ENCODE data around the gene RFX8.

The RFX8 gene

GRCh38 chr2:101502095-101502494 is 27.2 kb upstream of the RFX8 start:
- no peak for DNase-seq (ENCODE audit: low spot score)
- in situ Hi-C loops (cut with MboI; ENCODE audit: low sequenced_read_pairs, unreplicated experiment), result no loop called here
- no peak for TF ChIP-seq CTCF (IDR thresholded peaks at IDR 0.05; ENCODE audit: borderline replicate concordance, control extremely low read depth, extremely low read depth, insufficient read depth, missing control alignments)

GRCh38 chr2:101501443-101501842 is 26.5 kb upstream of the RFX8 start:
- in situ Hi-C loops (cut with MboI; ENCODE audit: low sequenced_read_pairs, unreplicated experiment), result no loop called here
- TF ChIP-seq CTCF (IDR thresholded peaks at IDR 0.05; ENCODE audit: borderline replicate concordance, control extremely low read depth, extremely low read depth, insufficient read depth, missing control alignments), result no peak
- DNase-seq (ENCODE audit: low spot score), result no peak

GRCh38 chr2:101500860-101501259 is 25.9 kb upstream of the RFX8 start:
- in situ Hi-C loops (cut with MboI; ENCODE audit: low sequenced_read_pairs, unreplicated experiment), result no loop called here
- TF ChIP-seq CTCF (IDR thresholded peaks at IDR 0.05; ENCODE audit: borderline replicate concordance, control extremely low read depth, extremely low read depth, insufficient read depth, missing control alignments), result no peak
- DNase-seq (ENCODE audit: low spot score), result no peak

- DNase-seq (ENCODE audit: low spot score), result no peak
- no peak for TF ChIP-seq CTCF (IDR thresholded peaks at IDR 0.05; ENCODE audit: borderline replicate concordance, control extremely low read depth, extremely low read depth, insufficient read depth, missing control alignments)
- in situ Hi-C loops (cut with MboI; ENCODE audit: low sequenced_read_pairs, unreplicated experiment), result no loop called here
Observed at GRCh38 chr2:101500180-101500579, 25.3 kb upstream of the RFX8 start.

- TF ChIP-seq CTCF (IDR thresholded peaks at IDR 0.05; ENCODE audit: borderline replicate concordance, control extremely low read depth, extremely low read depth, insufficient read depth, missing control alignments), result no peak
- DNase-seq (ENCODE audit: low spot score), result no peak
- in situ Hi-C loops (cut with MboI; ENCODE audit: low sequenced_read_pairs, unreplicated experiment), result no loop called here
Observed at GRCh38 chr2:101496279-101496678, 21.4 kb upstream of the RFX8 start.

GRCh38 chr2:101492936-101493473 is 18.1 kb upstream of the RFX8 start:
- no peak for TF ChIP-seq CTCF (IDR thresholded peaks at IDR 0.05; ENCODE audit: borderline replicate concordance, control extremely low read depth, extremely low read depth, insufficient read depth, missing control alignments)
- DNase-seq (ENCODE audit: low spot score), result no peak
- in situ Hi-C loops (cut with MboI; ENCODE audit: low sequenced_read_pairs, unreplicated experiment), result no loop called here

- in situ Hi-C loops (cut with MboI; ENCODE audit: low sequenced_read_pairs, unreplicated experiment), result no loop called here
- no peak for DNase-seq (ENCODE audit: low spot score)
- TF ChIP-seq CTCF (IDR thresholded peaks at IDR 0.05; ENCODE audit: borderline replicate concordance, control extremely low read depth, extremely low read depth, insufficient read depth, missing control alignments), result no peak
Observed at GRCh38 chr2:101486994-101487393, 12.1 kb upstream of the RFX8 start.
